Left cardiac atrium (tissue), 4 donors: ENCODE data around the gene JADE2. TPM values are rescaled to one million over a fixed set of nuclear protein-coding genes. Genes with fewer than 3 reads are reported as not detected.
A peak's percentile ranks its signal among the peaks of the same experiment; 100 is the strongest.

ENCODE experiments used
- ATAC-seq, 2 donors: fragments of 200-7000 bp; cut with Tn5 transposase; one replicate each; pipeline ENCODE4 v1.9.1; 2020; ENCODE audit warnings: mild to moderate bottlenecking in 2 of 2, moderate library complexity in 2 of 2
- DNase-seq: peaks from one replicate; pipeline ENCODE4 v3.0.0-alpha.2; 2020
- intact Hi-C, 2 donors: fragments of 100-400 bp; cut with DNase I; formaldehyde crosslinking; loops; one replicate each; pipeline versions ENCODE4 v1.14.1 to v1.15.1; 2022 to 2023
- total RNA-seq, 2 donors: library from RNA; stranded (reverse); fragmentation: NEBNext Ultra II Directional; extraction: Animal tissue kit (Norgen Biotek cat#: 25700); gene quantifications; one replicate each; pipeline ENCODE4 v1.2.1, GENCODE V29; 2021
- donor health status: DM: no; HTN: yes; CAD: no.
- donor health status: DM: no; HTN: yes; CAD: no; lungs with severe emphysema.
- donor health status: DM: yes; HTN: yes; CAD: no.
- donor health status: Dilated cardiomyopathy.

JADE2 gene
- total RNA-seq, 2 donors from 2014 or later, result 34.7 to 49.0 TPM

DNA sequence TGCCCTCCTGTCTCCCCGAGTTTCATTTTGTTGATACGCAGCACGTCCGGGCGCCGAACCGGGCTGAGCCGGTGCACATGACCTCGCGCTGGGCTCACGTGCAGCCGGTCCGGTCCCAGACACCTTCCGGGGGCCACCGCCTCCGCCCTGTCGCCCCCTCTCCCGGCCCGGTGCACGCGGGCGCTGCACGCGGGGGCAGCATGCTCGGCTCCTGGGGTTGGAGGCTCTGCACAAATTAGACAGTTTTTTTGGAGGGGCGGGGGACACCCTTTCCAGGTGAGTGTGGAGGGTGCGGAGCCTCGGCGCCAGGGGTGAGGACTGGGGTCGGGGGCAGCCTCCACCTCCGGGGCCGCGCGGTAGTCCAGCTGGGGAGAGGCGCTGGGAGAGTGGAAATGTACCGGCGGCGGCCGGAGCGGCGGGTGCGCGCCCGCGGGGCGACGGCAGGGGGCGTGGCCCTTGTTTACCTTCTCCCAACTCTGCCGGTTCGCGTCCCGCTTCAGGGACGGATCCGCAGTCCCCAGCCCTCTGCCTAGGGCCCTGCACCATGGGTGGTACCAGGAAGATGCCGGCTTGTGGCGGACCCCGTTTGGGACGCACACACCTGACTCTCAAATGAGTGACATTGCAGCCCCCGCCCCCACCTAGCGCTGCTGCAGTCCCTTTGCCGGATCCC, 1.1 kb downstream of the JADE2 start:
- intact Hi-C loops, result loop anchor here (2.0 to 5.0 kb wide), 5 partner anchors 51 to 154 kb away; partner anchors contain the start of genes CDKN2AIPNL (in 1 of the 2) and UBE2B (in 1 of the 2)
- ATAC-seq (peak; percentile 33 to 34), DNase-seq (peak; percentile 87)

DNA sequence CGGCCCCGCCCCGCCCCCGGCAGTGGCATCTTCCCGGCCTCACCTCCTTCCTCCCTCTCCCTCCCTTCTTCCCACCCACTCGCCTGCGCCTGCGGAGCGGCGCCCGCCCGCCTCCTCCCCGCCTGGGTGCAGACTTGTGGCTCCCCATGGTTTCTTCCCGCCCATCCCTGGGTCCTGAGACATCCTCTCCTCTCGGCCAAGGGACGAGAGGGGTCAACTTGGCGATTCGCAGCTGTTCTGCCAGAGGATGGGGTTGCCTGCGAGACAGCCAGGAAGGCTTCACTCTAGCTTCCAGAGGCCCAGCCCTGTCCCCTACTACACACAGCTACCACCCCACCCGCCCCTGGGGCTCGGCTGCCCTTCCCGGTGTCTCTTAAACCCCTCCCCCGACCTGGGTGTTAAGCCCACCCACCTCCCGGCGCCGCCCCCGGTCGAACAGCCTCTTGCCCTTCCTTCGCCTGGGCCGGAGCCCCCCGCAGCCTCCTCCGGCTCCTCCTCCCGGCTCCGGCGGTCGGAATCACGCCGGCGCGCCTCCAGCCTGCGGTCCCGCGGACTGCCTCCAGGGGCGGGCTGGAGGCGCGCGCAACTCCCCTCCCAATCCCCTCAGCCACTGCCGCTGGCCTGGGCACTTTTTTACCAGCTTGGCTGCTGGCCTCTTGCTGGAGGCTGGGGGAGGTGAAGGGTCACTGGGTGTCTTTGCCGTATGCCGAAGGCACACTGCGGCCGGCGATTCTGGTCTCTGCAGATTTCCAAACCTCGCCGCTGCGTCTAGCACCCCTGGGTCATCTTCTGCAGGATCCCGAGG, 1.9 kb downstream of the JADE2 start:
- peak; percentile 90 for DNase-seq
- intact Hi-C loops, result loop anchor here (2.0 to 5.0 kb wide), 5 partner anchors 50 to 155 kb away; partner anchors contain the start of genes CDKN2AIPNL (in 1 of the 2) and UBE2B (in 1 of the 2)
- peak; percentile 56 to 63 for ATAC-seq

DNA sequence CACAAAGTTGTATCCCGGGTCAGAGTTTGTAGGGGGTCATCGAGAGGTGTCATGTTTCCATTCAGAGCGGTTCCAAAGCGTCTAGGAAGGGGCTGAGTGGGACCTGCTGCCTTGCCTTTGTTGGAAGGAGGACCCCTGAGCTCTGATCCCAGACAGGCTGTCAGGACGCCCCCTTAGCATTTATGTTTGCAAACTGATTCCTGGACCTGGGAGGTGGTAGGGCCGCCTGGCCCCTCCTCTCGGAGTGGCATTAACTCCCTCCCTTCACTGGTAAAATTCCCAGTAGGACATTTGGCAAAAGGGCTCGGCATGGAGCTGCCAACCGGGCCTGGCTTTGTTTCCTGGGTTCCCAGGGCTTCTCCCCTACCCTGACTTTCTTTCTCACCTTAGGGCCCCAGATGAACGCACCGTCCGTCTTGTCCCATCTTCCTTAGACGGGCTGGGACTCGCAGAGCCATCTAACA, 2.5 kb downstream of the JADE2 start:
- intact Hi-C loops, result loop anchor here (2.0 to 5.0 kb wide), 5 partner anchors 49 to 156 kb away; partner anchors contain the start of genes CDKN2AIPNL (in 1 of the 2) and UBE2B (in 1 of the 2)
- no peak for ATAC-seq
- no peak for DNase-seq

DNA sequence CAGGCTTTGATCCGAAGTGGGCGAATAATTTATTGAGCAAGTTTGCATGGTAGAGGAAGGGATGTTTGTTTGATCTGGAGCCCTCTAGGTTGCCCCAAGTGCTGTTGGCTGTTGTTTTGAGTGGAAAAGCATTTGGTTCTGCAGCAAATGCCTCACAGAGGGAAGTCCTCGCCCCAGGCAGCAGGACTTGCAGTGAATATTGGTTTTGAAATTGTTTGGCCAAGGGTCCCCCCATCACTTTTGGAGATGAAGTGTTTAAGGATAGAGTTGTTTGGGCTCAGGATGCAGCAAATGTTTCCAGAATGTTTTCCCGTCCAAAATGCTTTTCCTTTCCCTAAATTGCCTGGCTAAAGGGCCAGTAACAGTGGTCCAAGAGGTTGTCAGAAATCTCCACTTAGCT, 3.1 kb downstream of the JADE2 start:
- DNase-seq (no peak), ATAC-seq (no peak)
- intact Hi-C loops, result loop anchor here (5.0 kb wide), 3 partner anchors 49 to 156 kb away; partner anchors contain the start of genes CDKN2AIPNL (in 1 of the 2) and UBE2B (in 1 of the 2)

DNA sequence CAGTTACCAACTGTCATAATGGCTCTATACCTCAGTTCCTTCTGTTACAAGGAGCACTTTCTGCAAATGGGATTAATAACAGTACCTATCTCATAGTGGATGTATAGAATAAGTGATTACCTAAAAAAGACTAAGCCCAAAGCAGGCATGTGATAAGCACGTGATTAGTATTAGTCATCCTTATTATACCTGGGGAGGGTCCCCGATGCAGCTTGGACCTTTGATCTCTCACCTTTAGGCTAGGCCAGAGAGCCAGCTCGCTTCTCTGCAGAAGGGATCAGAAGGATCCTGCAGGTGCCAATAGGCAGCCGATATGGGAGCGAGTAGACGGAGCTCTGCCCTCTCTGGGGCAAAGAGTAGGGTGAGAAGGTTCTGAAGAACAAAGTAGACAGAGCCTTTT, 4.0 kb downstream of the JADE2 start:
- DNase-seq (no peak), ATAC-seq (no peak)
- intact Hi-C loops, result loop anchor here (5.0 kb wide), 3 partner anchors 48 to 157 kb away; partner anchors contain the start of genes CDKN2AIPNL (in 1 of the 2) and UBE2B (in 1 of the 2)

- peak; percentile 4 to 22 for ATAC-seq
- peak; percentile 74 for DNase-seq
- intact Hi-C loops, result no loop called here
Observed at GRCh38 chr5:134530301-134531077, 5.0 kb downstream of the JADE2 start.

GRCh38 chr5:134533115-134533815, 7.8 kb downstream of the JADE2 start:
- DNase-seq (peak; percentile 85), ATAC-seq (peak; percentile 67 to 84)
- intact Hi-C loops, result no loop called here

DNA sequence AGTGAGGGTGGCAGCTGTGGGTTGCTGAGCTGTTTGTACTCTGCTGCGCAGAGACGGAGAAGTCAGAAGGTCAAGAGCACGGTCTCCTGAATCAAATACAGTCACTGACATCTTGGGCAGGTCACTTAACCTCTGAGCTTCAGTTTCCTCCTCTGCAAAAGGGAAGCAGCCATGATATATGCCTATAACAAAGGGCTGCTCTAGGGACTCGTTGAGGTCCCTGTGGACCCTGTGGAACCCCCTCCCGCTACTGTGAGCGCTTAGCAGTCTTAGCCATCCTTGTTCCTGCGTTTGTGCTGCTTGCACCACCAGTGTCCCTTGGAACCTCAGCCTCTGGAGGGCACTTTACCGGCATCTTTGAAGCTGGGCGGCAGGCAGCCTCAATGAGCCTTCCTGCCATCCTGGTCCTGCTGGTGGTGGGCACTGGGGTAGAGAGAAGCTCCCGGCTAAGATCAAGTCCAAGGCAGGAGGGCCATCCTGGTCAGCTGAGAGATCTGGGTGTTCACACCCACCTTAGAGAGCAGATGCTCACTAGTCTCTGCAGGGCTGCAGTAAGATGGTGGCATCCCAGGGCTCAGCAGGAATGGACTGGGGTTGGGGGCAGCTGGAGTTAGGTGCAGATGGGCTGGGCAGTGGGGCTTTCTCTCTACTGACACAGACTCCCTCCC, 8.7 kb downstream of the JADE2 start:
- intact Hi-C loops, result no loop called here
- no peak for ATAC-seq
- DNase-seq, result no peak

DNA sequence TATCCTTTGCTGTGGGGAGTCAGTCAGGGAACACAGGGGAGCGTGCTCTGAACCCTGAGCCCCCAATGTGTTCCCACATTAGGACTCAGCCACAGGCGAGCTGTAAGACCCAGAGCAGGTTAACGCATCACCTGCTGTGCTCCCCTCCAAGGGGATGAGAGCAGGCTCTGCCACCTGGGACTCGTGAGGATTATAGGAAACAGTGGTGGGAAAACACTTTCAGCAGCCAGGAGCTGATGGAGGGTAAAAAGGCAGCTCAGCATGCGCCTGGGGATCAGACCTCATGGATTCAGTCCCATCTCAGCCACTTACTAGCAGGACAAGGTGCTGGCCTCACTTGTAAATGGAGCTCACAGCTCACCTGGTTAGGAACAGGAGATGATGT, 9.2 kb downstream of the JADE2 start:
- intact Hi-C loops, result no loop called here
- no peak for ATAC-seq
- no peak for DNase-seq

- DNase-seq (no peak), ATAC-seq (no peak)
- intact Hi-C loops, result no loop called here
Observed at GRCh38 chr5:134536876-134537275, 11.4 kb downstream of the JADE2 start.

DNA sequence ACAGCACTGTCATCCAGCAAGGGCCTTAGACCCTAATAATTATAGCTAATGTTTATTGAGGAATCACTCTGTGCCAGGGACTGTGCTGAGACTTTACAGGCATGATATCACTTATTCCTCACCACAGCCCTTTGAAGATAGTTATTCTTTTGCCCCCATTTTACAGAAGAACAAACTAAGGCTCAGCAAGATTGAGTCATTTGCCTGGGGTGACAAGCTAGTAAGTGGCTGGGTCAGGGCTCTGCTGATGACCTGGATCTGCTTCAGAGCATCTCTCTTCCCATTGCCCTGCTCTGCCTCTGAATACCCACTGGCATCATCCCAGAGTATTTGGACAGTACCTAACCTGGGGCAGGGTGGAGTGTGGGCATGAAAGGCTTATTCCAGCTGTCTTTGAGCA, 11.8 kb downstream of the JADE2 start:
- ATAC-seq (no peak), DNase-seq (no peak)
- intact Hi-C loops, result no loop called here

- intact Hi-C loops, result no loop called here
- ATAC-seq (peak in 1 of 2 donors; percentile 15), DNase-seq (no peak)
Observed at GRCh38 chr5:134538296-134538695, 12.8 kb downstream of the JADE2 start.

DNA sequence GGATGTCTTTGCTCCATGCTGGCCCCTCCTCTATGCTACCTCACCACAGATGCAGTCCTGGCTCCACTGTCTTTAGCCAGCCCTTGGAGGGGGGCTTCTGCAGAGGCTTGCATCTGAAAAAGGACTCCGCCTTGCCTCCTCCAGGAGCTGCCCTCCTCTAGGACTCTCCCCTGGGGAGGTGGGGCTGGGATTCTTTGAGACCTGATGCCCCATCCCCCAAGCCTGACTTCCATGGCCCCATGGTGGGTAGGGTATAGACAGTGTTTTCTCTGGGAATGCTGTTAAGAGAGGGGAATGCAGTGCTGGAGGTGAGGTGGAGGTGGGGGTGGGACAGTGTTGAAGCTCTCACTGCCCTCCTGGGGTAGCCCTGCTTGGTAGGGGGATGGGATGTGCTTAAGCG, 14.3 kb downstream of the JADE2 start:
- intact Hi-C loops, result no loop called here
- DNase-seq, result no peak
- ATAC-seq, result no peak

GRCh38 chr5:134540747-134541733, 15.6 kb downstream of the JADE2 start:
- DNase-seq, result no peak
- no peak for ATAC-seq
- intact Hi-C loops, result no loop called here

DNA sequence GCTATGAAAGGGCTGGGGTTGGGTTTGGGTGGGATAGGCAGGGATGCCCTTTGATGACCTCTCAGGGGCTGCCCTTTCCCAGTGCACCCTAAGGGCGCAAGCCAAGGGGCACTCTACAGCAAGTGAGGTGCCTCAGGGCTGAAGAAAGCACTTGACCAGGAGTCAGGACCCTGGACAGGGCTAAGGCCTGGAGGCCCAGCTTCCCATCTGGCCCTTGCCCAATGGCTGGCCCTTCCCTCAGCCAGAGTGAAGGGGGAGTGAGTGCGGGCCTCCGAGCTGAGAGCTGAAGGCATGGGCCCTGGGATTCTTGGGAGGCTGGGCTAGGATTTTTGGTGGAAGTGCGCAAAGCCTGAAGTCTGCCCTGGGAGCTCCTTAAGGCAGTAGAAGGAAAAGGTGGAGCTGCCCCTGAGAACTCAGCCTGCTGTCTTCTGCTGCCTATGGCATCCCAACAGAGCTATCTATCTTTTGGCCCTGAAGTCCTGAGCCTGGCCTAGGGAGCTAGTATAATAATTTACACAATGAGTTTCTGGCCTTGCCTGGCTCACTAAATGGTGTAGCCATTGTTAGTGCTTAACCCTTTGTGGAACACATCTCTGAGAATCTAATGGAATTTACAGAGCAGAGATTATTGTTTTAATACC, 16.4 kb downstream of the JADE2 start:
- ATAC-seq (peak; percentile 59 to 80), DNase-seq (peak; percentile 71)
- intact Hi-C loops, result no loop called here

DNA sequence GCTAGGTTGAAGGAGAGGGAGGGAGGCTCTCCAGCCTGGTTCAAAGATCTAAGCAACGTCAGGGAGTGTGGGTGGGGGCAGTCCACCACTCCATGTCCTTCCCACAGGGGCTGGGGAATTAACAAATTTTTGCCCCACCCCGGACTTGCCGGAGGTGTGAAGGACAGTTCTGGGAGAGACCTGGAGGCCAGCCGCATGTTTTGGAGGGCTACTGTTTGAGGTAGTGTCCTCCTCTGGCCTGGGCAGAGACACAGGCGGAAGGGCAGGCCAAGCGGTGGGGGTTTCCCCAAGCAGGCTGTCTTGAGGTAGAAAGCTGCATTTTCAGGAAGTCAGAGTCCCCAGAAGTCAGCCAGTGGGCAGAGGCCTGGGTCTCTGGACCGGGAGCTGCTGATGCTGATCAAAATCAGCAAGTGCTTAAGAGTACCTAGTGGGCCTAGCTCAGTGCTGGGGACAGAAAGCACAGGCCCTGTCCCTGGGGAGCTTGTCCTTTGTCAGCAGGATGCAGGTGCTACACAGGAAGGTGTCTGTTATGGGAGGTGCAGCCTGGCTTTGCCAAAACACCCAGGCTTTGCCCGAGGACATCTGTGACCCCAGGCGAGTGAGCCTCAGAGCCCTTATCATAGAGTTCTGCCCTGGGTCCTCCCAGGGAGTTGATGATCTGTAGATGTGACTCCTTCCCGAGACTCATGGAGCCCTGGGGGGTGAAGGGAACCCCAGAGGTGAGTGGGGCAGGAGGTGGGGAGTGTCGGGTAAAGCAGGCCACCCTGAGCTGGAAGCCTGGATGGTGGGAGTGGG, 18.5 kb downstream of the JADE2 start:
- ATAC-seq (no peak), DNase-seq (no peak)
- intact Hi-C loops, result no loop called here
